Kidney epithelial cell (primary cell): ENCODE results near the gene GPR151. TPM values are rescaled to one million over a fixed set of nuclear protein-coding genes. Genes with fewer than 3 reads are reported as not detected.

Experiments
- DNase-seq: peaks from one replicate; pipeline ENCODE4 v3.0.0-alpha.2; 2010; ENCODE audit warnings: low read depth
- H3K27me3 ChIP-seq: 2 replicates; pipeline ENCODE4 v1.6.0; 2011; ENCODE audit warnings: low read length; ENCODE audit not compliant: control insufficient read depth, insufficient read depth
- H3K36me3 ChIP-seq: 2 replicates; pipeline ENCODE4 v1.5.1; 2011; ENCODE audit warnings: low read length; ENCODE audit not compliant: control insufficient read depth, insufficient read depth
- H3K4me3 ChIP-seq: 2 replicates; pipeline ENCODE4 v1.5.1; 2011; ENCODE audit warnings: low read depth, mild to moderate bottlenecking, control low read depth, low read length
- CTCF ChIP-seq: IDR thresholded peaks from 2 replicates; pipeline ENCODE4 v1.5.1; 2011; ENCODE audit warnings: mild to moderate bottlenecking, moderate library complexity, low read length, control low read depth, inconsistent platforms; ENCODE audit not compliant: insufficient read depth, poor library complexity, severe bottlenecking
- total RNA-seq: library from RNA; depleted of rRNA; stranded (reverse); fragments of >200 nt; gene quantifications from 2 replicates; pipeline ENCODE4 v1.2.3, GENCODE V29; 2015

Gene GPR151
- total RNA-seq, 1 donor from 2014 or later = not detected

GRCh38 chr5:146515473-146516150 lies 378 bp downstream of the GPR151 start:
- no peaks in the 10 kb centered on the region for H3K36me3 ChIP-seq
- H3K4me3 ChIP-seq = no peak overlapping the region
- DNase-seq = no peak
- TF ChIP-seq CTCF = no peak
- H3K27me3 ChIP-seq = no peaks in the 10 kb centered on the region

- H3K4me3 ChIP-seq = no peak overlapping the region
- no peaks in the 10 kb centered on the region for H3K27me3 ChIP-seq
- no peaks in the 10 kb centered on the region for H3K36me3 ChIP-seq
- TF ChIP-seq CTCF = no peak
- no peak for DNase-seq
Observed at GRCh38 chr5:146514575-146514974, 1.4 kb downstream of the GPR151 start.

GRCh38 chr5:146513462-146513861 lies 2.5 kb downstream of the GPR151 start:
- no peak for TF ChIP-seq CTCF
- no peak for DNase-seq
- Histone ChIP-seq H3K36me3 (no peaks in the 10 kb centered on the region), H3K4me3 (no peak overlapping the region), H3K27me3 (no peaks in the 10 kb centered on the region)

- no peak for TF ChIP-seq CTCF
- no peaks in the 10 kb centered on the region for H3K36me3 ChIP-seq
- no peak for DNase-seq
- H3K4me3 ChIP-seq = no peak overlapping the region
- H3K27me3 ChIP-seq = no peaks in the 10 kb centered on the region
Observed at GRCh38 chr5:146510559-146511125, 5.3 kb downstream of the GPR151 start.

GRCh38 chr5:146507428-146507827 lies 8.6 kb downstream of the GPR151 start:
- Histone ChIP-seq H3K4me3 (no peak overlapping the region), H3K36me3 (peaks cover 1% of the 10 kb centered on the region), H3K27me3 (no peaks in the 10 kb centered on the region)
- DNase-seq = no peak
- TF ChIP-seq CTCF = no peak

- H3K27me3 ChIP-seq = no peaks in the 10 kb centered on the region
- no peak overlapping the region for H3K4me3 ChIP-seq
- peaks cover 3% of the 10 kb centered on the region for H3K36me3 ChIP-seq
- no peak for DNase-seq
- TF ChIP-seq CTCF = no peak
Observed at GRCh38 chr5:146499680-146500079, 16.3 kb downstream of the GPR151 start.
